SK-N-SH (cell line): ENCODE measurements around the gene ZNF785.
"Not testable (repeated sequence)": the region's sequence is repeated elsewhere in the genome, so short reads cannot be mapped to it uniquely, and the experiment has no call there.

Experiments used
- CHD2 ChIP-seq: fragments of 150-350 bp; IDR thresholded peaks from 2 replicates; pipeline ENCODE4 v1.6.1; 2018; ENCODE audit warnings: low read length; ENCODE audit not compliant: partially characterized antibody
- CTCF ChIP-seq: fragments of 200-600 bp; sonication (generic); IDR thresholded peaks from 2 replicates; pipeline ENCODE4 v1.6.1; 2017; ENCODE audit warnings: antibody characterized with exemption, mild to moderate bottlenecking, moderate library complexity
- FOXJ3 ChIP-seq: sonication (generic); formaldehyde crosslinking; IDR thresholded peaks from 2 replicates; pipeline ENCODE4 v1.5.1; 2020; ENCODE audit warnings: mild to moderate bottlenecking, missing genetic modification reagents
- GABPA ChIP-seq: IDR thresholded peaks from 2 replicates; pipeline ENCODE4 v1.4.0; 2012; ENCODE audit warnings: low read depth, mild to moderate bottlenecking
- NRF1 ChIP-seq: IDR thresholded peaks from 2 replicates; pipeline ENCODE4 v1.6.1; 2012; ENCODE audit warnings: low read depth, mild to moderate bottlenecking, low read length
- POLR2AphosphoS5 ChIP-seq: IDR thresholded peaks from 2 replicates; pipeline ENCODE4 v1.6.1; 2012; ENCODE audit warnings: low read depth, low read length
- RCOR1 ChIP-seq: fragments of 150-350 bp; IDR thresholded peaks from 2 replicates; pipeline ENCODE4 v1.6.1; 2017; ENCODE audit warnings: antibody characterized with exemption, low read length

- not testable (repeated sequence) for TF ChIP-seq RCOR1, POLR2AphosphoS5, GABPA, CHD2, CTCF, NRF1, FOXJ3
These were observed 49.0 kb downstream of the ZNF785 start for GRCh38 chr16:30536391-30537024.
